LNCAP (cell line): ENCODE results near the gene SCFD2.

Source experiments
- CTCF ChIP-seq: fragments of 450-650 bp; IDR thresholded peaks from 2 replicates; pipeline ENCODE4 v1.5.1; 2017; ENCODE audit warnings: mild to moderate bottlenecking

The SCFD2 gene

GRCh38 chr4:53009824-53010223 lies 356.0 kb downstream of the SCFD2 start:
- no peak for TF ChIP-seq CTCF

- no peak for TF ChIP-seq CTCF
These were observed 358.8 kb downstream of the SCFD2 start for GRCh38 chr4:53007024-53007423.

- TF ChIP-seq CTCF, result no peak
These were observed 360.1 kb downstream of the SCFD2 start for GRCh38 chr4:53005808-53006207.

- TF ChIP-seq CTCF, result no peak
These were observed 360.7 kb downstream of the SCFD2 start for GRCh38 chr4:53005149-53005546.

- no peak for TF ChIP-seq CTCF
These were observed 361.2 kb downstream of the SCFD2 start for GRCh38 chr4:53004497-53005148.

GRCh38 chr4:53003959-53004358 lies 361.9 kb downstream of the SCFD2 start:
- TF ChIP-seq CTCF, result no peak

GRCh38 chr4:53000560-53000959 lies 365.3 kb downstream of the SCFD2 start:
- no peak for TF ChIP-seq CTCF

- no peak for TF ChIP-seq CTCF
These were observed 366.2 kb downstream of the SCFD2 start for GRCh38 chr4:52999626-53000025.
